Keratinocyte (primary cell): ENCODE data around the gene AKT1S1.

Source experiments
- EZH2 ChIP-seq: IDR thresholded peaks from one replicate; pipeline ENCODE4 v1.6.1; 2012; ENCODE audit warnings: inconsistent platforms, mild to moderate bottlenecking, low read length, moderate library complexity
- TF ChIP-seq, protein P1 (sequence below), 3 experiments: IDR thresholded peaks in 1 of 3; conservative IDR thresholded peaks in 1 of 3; optimal IDR thresholded peaks in 1 of 3; 2 replicates in 2 of 3; 3 replicates in 1 of 3; pipeline versions ENCODE3 to v1.5.1; 2011; ENCODE audit warnings: low read length in 3 of 3, mild to moderate bottlenecking in 3 of 3, moderate library complexity in 2 of 3, control low read depth in 1 of 3, inconsistent platforms in 1 of 3; ENCODE audit not compliant: insufficient read depth in 2 of 3; ENCODE audit errors: extremely low read depth in 1 of 3

- TF ChIP-seq, protein P1, sequence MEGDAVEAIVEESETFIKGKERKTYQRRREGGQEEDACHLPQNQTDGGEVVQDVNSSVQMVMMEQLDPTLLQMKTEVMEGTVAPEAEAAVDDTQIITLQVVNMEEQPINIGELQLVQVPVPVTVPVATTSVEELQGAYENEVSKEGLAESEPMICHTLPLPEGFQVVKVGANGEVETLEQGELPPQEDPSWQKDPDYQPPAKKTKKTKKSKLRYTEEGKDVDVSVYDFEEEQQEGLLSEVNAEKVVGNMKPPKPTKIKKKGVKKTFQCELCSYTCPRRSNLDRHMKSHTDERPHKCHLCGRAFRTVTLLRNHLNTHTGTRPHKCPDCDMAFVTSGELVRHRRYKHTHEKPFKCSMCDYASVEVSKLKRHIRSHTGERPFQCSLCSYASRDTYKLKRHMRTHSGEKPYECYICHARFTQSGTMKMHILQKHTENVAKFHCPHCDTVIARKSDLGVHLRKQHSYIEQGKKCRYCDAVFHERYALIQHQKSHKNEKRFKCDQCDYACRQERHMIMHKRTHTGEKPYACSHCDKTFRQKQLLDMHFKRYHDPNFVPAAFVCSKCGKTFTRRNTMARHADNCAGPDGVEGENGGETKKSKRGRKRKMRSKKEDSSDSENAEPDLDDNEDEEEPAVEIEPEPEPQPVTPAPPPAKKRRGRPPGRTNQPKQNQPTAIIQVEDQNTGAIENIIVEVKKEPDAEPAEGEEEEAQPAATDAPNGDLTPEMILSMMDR (optimal IDR thresholded peaks at IDR 0.05 in 1 of 3, IDR thresholded peaks at IDR 0.05 in 1 of 3, conservative IDR thresholded peaks at IDR 0.05 in 1 of 3; ENCODE audit: extremely low read depth in 1 of 3, insufficient read depth in 2 of 3, low read length in 3 of 3), result no peak
- TF ChIP-seq EZH2, result no peak
These were observed 40.8 kb downstream of the AKT1S1 start for GRCh38 chr19:49836176-49837008.
